NCI-H128 (cell line): ENCODE results near the gene PRSS27.
"Not testable (repeated sequence)": the region's sequence is repeated elsewhere in the genome, so short reads cannot be mapped to it uniquely, and the experiment has no call there.

Experiments used
- DNase-seq: peaks from one replicate; lab custom pipeline; 2025; ENCODE audit not compliant: unreplicated experiment; lab: John Stamatoyannopoulos, UW

Gene PRSS27

GRCh38 chr16:2728034-2728433 lies 8.0 kb upstream of the PRSS27 start:
- DNase-seq = no peak

- DNase-seq = no peak
These were observed 6.9 kb upstream of the PRSS27 start for GRCh38 chr16:2726923-2727322.

GRCh38 chr16:2724816-2725348 lies 4.9 kb upstream of the PRSS27 start:
- DNase-seq = no peak

- DNase-seq = no peak
These were observed 4.2 kb upstream of the PRSS27 start for GRCh38 chr16:2724088-2724676.

GRCh38 chr16:2721634-2722173 lies 1.7 kb upstream of the PRSS27 start:
- DNase-seq = not testable (repeated sequence)

- DNase-seq = peak; percentile 45
These were observed 952 bp upstream of the PRSS27 start for GRCh38 chr16:2720719-2721633.

- DNase-seq = no peak
These were observed 528 bp downstream of the PRSS27 start for GRCh38 chr16:2719328-2720063.

- no peak for DNase-seq
These were observed 2.4 kb downstream of the PRSS27 start for GRCh38 chr16:2717383-2718263.

GRCh38 chr16:2716948-2717347 lies 3.1 kb downstream of the PRSS27 start:
- DNase-seq = no peak

- no peak for DNase-seq
These were observed 3.8 kb downstream of the PRSS27 start for GRCh38 chr16:2715966-2716885.

- DNase-seq = no peak
These were observed 4.5 kb downstream of the PRSS27 start for GRCh38 chr16:2715519-2715918.

- DNase-seq = no peak
These were observed 5.0 kb downstream of the PRSS27 start for GRCh38 chr16:2715064-2715463.

- no peak for DNase-seq
These were observed 5.8 kb downstream of the PRSS27 start for GRCh38 chr16:2713985-2714774.

GRCh38 chr16:2713523-2713922 lies 6.5 kb downstream of the PRSS27 start:
- DNase-seq = no peak

- DNase-seq = no peak
These were observed 7.5 kb downstream of the PRSS27 start for GRCh38 chr16:2712546-2712945.

- DNase-seq = no peak
These were observed 8.0 kb downstream of the PRSS27 start for GRCh38 chr16:2712063-2712441.

- DNase-seq = no peak
These were observed 8.5 kb downstream of the PRSS27 start for GRCh38 chr16:2711370-2712062.

GRCh38 chr16:2710711-2711231 lies 9.3 kb downstream of the PRSS27 start:
- DNase-seq = no peak
